A549 (cell line): Measurements from ENCODE around the gene CCDC190.
"Not testable (repeated sequence)": the region's sequence is repeated elsewhere in the genome, so short reads cannot be mapped to it uniquely, and the experiment has no call there.

Experiments used
- CHD2 ChIP-seq: fragments of 150-350 bp; IDR thresholded peaks from 2 replicates; pipeline ENCODE4 v1.6.1; 2014; ENCODE audit warnings: low read length; ENCODE audit not compliant: partially characterized antibody
- MYC ChIP-seq: IDR thresholded peaks from 2 replicates; pipeline ENCODE4 v1.6.1; 2012; ENCODE audit warnings: mild to moderate bottlenecking, inconsistent platforms, low read length, improper control_type of control experiment, borderline replicate concordance
- REST ChIP-seq: fragments of 200-600 bp; sonication (generic); IDR thresholded peaks from 2 replicates; pipeline ENCODE4 v1.6.1; 2016; ENCODE audit warnings: antibody characterized with exemption, mild to moderate bottlenecking, moderate library complexity

GRCh38 chr1:162818666-162819065 is 42.3 kb downstream of the CCDC190 start:
- not testable (repeated sequence) for TF ChIP-seq CHD2, REST, MYC
